HG03108 (cell line): ENCODE measurements around the gene HOXB2.

Source experiments
- ATAC-seq: cut with Tn5 transposase; IDR thresholded peaks from one replicate; pipeline ENCODE4 v1.9.1; 2021; ENCODE audit warnings: moderate library complexity; ENCODE audit not compliant: unreplicated experiment

HOXB2 gene

DNA sequence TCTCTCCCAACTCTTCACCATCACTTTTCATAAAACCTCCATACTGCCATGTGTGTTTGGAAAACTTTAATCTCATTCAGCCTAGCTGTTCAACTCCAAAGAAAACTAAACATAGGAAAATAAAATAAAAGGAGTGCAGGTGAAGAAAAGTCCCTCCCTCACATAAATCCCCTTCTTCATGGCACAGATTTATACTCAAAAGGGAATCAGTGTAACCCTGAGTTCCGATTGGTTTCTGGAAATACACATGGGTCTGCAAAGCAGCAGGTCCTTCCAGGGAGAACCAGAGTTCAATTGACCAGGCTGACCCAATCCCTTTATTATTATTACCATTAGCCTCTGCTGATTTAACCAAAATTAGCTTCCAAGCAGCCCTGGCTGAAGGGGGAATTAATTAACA is 8.9 kb upstream of the HOXB2 start:
- ATAC-seq = no peak

DNA sequence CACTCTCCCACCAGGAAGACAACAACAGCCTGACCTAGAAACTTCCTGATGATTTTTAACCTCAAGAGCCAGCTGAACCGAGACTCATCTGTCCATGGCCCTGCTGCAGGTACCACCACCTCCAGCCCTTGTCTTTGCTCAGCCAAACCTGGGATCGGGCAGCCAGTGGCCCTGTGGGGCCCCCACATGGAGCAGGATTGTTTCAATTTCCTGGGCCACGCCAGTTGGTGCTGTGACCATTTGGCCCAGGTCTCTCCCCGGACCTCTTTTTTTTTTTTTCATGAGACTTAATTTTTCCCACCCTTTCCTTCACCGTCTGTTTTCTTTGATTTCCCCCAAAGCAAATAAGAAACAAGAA is 8.3 kb upstream of the HOXB2 start:
- ATAC-seq = no peak

DNA sequence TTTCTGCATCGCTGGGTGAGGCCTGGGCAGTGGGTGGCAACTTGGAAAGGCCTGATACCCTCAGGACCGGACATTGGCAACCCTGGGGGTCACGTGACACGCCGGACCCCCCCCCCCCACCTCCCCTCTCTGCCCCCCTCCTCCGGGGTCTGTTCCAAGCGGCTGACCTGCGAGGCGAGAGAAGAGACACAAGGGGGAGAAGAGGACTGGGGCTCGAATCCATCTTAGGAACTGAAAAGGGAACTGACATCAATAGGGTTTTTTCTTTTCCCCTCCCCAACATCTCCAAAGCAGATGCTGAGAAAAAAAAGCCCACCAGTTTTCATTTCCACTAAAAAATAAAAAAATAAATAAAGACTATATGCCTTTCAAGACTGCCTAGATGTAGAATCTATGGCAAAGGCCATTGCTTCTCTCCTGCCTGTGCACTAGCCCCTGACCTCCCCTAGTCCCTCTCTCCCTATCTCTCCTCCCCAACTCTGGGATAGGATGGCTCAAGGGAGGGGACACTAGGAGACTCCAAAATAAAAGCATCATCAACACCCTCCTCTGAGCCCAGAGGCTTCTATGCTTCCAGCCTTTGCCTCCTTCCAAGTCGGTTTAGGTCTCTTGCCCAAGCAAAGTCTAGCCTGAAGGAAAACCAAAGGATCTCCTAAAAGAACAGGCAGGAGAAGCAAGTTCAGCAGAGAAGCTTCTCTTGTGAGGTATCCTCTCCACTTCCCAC is 7.7 kb upstream of the HOXB2 start:
- no peak for ATAC-seq

DNA sequence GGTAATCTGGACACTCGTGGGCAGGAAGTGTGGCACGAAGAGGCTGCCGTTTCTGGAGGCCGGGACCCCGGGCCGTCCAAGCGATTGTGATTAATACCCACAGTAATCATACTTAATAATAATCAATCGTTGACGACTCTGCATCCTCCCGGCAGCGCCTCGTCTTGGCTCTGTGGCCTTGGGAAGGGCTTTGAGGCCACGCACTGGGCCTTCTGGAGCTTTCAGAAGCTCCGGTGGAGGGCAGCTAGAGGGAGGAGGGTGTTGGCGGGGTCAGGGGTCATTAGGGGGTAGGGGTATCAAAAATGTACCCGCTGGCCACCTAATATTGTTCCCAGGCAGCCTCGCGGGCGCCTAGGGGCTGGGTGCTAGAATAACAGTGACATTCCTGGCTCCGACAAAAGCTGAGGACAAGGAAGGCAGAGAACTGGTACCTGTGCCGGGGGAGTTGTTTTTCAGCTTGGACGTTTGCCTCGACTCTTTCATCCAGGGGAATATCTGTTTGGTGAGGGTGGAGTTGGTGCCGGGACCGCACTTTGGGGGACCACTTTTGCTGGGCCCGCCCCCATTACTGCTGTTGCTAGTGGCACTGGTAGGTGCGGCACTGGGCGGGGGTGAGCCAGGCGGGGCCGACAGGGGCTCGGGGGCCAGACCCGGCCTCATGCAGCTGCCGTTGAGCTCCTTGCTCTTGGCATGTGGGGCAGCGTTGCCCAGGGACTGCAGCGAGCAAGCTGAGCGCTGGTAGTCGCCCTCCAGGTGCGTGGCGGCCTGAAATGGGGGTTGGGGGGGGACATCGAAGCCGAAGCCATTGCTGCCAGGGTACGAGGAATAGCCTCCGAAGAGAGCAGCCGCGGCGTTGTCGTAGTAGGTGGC is 6.9 kb upstream of the HOXB2 start:
- no peak for ATAC-seq

DNA sequence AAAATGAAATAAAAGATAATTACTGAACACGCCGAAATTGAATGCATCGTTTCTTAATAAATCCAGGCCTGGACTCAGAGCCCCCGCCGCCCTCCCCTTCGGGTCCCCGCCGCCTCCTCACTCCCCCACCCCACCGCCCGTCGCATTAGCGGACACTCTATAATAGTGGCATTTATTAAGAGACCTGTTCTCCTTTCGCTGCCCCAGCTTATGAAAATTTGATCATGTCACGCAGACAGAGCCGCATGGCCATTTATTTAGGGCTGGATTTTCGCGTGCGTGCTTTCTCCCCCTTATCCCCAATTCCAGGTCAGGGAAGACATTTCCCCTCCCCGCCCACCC is 6.3 kb upstream of the HOXB2 start:
- ATAC-seq = no peak

DNA sequence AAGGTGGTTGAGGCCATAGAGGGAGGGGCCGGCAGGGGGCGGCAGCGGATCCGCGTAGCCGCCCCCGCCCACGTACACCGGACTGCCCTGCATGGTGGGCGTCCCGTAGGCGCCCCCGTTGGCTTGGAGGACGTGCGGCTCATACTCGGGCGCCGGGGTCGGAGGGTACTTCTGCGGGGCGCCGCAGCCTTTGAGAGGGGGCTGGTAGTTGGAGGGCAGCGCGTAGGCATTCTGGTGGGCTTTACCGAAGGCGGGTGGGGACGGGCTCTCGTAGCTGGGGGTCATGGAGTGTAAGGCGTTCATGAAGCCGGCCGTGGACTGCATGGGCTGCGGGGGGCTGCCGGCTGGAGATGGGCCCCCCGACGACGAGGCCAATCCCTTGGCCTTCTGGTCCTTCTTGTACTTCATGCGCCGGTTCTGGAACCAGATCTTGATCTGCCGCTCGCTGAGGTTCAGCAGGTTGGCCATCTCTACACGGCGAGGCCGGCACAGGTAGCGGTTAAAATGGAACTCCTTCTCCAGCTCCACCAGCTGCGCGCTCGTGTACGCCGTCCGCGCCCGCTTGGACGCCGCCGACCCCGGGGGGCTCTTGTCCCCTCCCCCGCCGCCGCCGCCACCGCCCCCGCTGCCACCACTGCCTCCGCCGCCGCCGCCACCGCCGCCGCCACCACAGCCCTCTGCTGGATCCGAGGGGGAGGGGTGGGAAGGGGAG is 5.7 kb upstream of the HOXB2 start:
- no peak for ATAC-seq

DNA sequence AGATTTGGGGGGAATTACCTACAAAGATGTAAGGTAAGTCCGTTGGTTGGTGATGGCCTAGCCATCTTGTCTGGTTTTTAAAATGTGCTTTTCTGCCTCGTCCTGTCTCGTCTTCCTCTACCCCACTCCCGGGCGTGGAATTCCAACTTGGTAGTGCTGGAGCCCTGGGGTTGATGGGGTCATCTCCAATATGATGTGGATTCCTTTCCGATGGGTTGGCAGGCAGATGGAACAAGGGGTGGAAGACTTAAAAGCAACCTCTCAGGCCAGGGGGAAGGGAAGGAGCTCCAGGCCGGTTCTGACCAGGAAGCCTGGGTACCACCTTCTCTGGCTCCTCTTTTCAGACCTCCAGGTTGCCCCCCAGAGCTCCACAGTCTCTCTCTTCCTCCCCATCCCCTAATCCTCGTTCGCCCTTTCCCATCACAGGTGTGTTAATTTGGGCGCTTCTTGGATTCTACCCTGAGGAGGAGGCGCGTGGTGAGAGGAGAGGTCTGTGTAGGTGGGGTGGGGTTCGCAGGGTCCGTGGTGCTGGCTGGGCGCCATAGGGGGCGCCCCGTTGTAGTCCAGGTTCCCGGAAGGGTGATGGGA is 5.1 kb upstream of the HOXB2 start:
- no peak for ATAC-seq

DNA sequence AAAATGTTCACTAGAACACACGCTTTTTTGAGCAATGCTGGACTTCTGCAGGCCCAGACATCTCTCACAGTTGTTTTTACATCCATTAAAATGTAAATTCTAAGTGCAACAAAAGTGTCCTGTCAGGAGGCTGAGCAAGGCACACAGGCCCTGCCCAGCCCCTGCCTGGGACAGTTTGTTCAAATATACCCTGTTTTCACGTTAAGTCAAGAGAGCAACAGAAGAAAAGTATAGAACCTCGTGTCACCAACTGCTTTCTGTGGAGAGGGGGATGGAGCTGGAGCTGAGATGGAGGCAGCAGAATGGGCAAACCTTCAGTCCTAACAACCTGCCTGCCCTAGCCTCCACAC is 4.3 kb upstream of the HOXB2 start:
- no peak for ATAC-seq

DNA sequence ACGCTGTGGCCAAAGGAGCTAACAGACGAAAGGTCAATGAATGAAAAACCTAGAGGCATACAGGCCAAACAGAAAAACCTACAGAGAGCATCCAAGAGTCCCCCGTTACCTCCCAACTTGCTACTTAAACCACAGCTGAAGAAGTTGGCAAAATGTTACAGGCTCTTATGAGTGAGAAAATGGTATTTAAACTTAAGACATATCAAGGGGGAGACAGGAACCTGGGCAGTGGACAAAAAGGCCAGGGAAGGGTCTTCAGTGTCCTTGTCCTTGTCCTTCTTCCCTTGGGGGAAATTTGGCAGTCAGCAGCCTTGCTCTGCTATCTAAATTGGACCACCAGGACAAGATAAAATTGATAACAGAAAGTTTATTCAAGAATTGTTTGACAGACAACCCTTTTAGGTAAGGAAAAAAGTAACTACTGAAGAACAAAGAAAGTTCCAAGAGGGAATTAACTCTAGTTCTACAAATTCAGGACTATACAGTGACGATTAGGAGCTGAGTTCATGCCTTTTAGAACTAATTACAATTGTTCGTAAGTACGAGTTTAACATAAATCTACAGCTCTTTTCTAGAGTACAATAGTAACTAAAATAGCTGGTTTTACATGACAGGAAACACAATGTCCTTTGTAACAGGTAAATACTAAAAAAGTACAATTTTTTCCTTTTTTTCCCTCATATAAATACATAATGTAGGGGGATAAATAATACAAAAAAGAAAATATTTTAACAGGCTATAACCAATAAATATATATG is 3.8 kb upstream of the HOXB2 start:
- no peak for ATAC-seq

DNA sequence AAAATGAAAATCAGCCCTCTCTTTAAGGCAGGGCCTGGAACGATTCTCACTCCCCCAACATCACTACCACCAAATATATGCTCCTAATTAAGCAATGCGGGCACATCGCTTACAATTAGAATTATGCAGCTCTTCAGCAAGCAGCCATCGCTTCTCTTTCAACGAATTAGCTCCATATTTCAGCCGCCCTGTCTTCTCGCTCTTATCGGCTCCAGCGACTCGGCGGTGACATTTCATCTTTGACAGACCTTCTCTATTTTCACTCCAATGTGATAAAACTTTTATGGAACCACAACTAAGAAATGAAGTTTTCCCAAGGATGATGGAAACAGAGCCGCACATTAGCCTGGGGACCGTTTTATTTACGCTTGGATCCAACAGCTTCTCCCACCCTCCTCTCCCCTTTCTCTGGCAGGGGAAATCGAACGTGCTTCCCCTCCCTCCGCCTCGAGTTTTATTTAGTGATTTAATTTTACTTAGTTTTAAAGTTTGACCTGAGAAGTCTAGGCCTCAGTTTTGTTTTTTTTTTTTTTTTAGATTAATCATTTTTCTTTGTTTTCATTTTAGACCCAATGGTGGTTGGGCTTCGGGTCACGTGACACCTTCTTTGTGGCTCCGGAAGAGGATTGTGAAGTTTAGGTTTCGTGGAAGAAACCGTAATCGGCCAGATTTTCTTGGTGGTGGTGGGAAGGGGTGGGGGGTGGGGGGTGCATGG is 3.1 kb upstream of the HOXB2 start:
- ATAC-seq = no peak

DNA sequence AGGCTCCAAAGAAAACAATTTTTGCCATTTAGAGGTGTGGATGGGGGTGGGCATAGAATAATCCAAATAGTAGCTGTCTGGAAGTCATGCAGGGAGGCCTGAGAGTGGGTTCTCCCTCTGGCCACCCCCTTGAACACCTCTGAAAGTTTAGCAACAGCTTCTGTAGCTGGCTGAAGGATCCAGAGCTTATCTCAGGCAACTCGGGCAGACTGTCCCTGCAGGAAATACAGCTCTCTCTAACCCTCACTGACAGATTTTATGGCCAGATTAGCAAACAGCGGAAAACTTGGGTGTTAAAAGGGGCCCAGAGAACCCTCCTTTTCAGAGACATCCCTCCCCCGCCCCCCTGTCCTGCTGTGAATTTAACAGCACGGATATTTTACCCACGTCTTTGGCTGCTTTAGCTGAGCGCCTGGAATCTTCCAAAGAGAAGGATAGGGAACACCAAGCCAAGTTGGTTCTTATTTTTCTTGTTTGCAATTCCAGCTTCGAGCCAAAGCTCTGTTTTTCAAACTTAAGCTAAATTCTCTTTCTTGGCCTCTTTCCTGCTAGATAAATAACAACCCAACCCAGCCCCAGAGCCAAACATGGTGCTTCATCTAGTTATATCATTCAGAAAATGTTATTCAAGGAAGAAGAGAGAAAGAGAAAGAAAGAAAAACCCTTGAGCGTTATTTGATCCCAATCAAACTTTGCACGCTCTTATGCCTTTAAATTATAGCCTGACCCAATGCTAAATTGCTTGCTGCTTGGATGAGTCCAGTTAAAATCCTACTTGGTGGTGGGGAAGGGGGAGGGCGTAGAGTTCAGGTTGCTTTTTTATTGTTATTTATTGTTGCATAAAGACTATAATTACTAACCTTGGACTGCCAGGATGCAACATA is 2.3 kb upstream of the HOXB2 start:
- no peak for ATAC-seq

DNA sequence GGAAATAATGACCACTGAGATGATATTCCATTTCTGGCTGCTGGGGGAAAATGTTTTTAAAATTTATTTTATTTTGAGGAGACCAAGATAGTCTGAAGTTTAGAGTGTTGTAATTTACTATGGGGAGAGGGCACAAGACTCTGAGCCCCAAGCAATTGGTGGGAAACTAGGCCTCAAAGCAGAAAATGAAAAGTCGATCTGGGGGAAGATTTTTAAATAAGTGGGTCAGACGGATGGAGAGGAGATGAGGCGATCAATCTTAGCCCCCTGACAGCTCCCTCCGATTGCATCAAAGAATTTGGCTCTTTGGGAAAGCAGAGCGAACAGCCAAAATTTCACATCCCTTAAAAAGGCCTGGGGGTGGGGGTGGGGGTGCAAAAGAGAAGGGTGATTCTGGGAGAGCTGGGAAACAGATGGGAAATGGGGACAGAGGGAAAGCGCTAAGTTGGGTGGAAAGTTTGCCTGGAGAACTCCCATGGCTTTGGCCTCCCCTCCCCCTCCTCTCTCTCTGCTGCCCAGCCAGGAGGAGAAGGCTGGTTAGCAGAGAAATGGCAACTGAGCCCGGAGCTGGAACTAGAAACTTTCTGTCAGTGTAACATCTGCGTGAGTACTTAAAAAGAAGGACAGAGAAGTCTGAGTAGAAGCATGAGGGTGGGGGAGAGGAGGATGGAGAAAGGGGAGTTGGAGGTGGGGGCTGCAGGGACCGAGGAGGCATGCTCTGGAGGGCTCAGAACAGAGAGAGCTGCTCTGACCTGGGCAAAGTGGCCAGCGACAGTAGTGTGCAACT is 1.4 kb upstream of the HOXB2 start:
- no peak for ATAC-seq

DNA sequence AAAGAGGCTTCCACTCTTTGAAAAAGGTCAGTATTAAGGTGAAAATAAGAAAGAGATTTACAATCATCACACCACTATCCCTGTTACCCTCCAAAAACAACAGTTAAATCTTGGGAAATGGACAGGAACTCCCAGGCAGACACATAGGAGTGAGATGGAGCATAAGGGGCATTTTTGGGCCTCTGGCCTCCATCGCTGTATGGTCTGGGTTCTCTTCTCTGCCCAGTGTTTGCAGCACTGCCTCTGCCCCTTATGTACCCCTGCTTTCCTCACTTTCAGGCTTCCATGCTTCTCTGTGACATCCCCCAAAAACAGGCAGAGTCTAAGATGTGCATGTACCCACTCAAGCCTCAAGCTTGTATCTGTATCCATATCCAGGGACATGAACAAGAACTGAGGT is 630 bp upstream of the HOXB2 start:
- no peak for ATAC-seq

DNA sequence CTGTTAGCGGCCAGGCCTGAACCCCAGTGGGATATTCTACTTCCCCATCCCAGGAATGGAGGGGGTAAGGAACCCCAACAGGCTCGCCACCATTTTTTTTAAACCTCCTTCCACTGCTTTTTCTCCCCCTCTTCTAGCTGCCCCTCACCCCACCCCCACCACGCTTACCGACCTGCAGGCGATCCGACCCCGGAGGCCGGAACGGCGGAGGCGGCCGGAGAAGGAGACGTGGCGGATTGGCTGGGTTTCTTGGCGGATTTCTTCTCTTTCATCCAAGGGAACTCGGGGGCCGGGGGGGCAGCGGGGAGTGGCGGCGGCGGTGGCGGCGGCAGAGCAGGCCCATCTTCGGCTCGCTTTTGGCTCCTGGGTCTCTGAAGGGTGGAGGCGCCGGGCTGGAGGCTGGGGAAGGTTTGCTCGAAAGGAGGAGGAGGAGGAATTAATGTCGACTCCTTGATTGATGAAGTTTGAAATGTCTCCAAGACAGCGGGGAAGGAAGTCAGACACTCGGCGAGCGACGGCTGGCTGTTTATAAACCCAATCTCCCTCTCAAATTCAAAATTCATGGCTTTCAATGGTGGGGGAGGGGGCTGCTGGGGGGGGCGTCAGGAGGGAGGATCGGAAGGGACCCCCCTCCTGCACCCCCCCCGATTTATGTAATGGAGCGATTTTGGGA is 424 bp downstream of the HOXB2 start:
- ATAC-seq = no peak

DNA sequence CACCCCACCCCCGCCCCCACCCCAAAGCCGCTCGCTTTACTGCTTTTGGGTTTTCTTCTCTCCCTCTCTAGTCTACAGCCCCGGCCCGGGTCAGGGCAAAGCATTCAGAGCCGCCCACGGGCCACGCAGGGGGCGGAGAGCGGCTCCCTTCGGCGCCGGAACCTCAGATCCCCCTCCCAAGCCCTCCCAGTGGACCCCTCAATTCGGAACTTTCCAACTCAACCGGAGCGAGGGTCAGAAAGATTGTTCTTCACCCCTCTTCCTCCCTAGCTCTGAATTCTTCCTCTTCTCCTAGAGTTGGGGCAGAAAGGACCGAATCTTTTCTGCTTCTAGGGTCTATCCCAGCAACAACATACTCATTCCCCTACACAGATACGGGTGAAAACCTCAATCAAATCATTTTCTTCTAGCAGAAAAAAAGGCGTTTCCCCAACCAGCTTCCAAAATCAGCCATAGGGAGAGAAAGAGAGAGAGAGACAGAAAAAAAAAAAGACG is 1.0 kb downstream of the HOXB2 start:
- no peak for ATAC-seq

DNA sequence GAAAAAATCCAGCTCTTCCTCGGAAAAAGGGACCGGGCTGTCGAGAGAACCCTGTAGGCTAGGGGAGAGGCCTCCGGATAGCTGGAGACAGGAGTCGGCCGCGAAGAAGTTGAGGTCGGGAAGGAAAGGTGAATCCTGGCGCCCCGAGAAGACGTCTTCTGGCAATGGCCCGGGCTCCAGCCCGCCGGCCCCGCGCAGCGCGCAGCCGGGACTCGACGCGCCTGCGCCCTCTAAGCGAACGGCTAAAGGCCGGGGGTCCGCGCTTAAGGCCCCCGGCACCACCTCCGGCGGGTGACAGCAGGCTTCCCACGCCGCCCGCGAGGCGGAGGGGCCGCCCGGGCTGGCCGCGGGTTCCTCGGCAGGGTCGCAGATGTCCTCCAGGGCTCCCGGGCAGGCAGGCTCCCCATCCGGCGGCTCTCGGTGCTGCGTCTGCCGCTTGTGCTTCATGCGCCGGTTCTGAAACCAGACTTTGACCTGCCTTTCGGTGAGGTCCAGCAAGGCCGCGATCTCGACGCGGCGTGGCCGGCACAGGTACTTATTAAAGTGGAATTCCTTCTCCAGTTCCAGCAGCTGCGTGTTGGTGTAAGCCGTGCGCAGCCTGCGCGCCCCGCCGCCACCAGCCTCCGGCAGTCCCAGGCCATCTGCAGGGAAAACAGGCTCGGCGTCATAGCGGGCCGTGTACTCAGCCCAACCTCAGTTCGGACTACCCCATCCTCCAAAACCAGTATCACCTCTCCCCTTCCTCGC is 1.6 kb downstream of the HOXB2 start:
- peak; percentile 60 for ATAC-seq

DNA sequence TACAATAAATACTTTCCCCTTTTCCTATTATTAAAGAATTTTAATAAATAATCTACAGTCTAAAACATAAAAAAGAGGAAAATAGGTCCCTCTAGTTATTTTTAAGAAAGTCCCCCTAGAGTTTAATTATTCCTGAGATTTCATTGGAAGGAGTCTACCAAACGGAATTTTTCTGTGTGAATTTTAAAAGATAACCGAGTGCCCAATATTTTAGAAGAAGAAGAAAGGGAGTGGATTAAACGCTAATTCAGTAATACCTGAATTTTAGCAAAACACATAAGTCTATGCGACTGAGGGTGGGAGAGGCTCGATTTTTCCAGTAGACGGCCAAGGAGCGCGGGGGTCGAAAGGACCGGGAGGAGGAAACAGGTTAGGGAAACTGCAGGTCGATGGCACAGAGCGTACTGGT is 2.2 kb downstream of the HOXB2 start:
- no peak for ATAC-seq
